HuH-7 (cell line): ENCODE measurements around the gene TMEM217.

Experiments
- DNase-seq: peaks from one replicate; pipeline ENCODE4 v3.0.0; 2011; ENCODE audit warnings: low spot score

TMEM217 gene

DNA sequence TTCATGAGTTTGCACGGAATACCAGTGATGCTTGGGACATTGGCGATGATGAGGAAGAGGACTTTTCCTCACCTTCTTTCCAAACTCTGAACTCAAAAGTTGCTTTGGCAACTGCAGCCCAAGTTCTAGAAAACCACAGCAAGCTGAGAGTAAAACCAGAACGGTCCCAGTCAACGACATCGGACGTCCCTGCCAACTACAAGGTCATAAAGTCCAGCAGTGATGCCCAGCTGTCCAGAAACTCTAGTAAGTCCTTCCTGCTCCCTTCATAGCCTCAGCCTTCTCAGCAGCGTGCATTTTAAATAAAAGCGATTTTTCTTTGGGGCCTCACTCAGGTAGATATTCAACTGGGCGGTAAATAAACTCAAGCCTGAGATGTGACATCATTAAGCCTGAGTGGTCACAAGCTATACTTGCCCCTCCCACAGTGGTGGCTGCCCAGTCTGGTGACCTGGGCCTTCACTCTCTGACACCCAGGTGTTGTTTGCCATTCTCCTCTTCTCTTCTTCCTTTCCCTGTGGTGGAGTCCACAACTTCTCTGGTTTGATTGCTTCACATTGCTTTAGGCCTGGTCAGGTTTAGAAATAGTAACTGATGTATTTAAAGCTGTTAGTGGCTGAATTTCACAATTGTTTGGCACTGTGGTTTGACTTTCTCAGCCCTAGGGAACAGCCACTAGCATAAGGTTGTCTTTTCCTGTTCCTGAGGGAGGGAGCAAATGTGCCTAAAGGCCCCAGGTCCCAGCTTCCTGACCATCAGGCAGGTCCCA lies 21.6 kb upstream of the TMEM217 start:
- no peak for DNase-seq

GRCh38 chr6:37277001-37277409 lies 19.1 kb upstream of the TMEM217 start:
- no peak for DNase-seq

DNA sequence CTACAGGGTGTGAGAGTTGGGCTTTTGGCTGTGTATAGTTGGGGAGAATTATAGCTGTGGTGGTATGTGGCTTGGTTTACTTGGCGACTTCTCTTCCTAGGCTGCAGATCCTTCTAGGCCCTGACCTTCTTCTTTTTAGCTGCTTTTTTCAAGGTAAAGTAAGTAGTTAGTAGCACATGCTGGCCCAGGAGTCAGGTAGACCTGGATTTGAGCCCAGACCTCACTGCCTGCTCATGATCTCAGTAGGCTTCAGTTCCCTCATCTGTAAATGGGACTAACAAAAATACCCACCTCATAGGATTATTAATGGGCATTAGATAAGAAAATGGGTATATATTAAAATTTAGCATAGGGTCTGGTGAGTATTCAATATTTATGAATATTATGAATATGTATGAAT lies 17.4 kb upstream of the TMEM217 start:
- DNase-seq = no peak

DNA sequence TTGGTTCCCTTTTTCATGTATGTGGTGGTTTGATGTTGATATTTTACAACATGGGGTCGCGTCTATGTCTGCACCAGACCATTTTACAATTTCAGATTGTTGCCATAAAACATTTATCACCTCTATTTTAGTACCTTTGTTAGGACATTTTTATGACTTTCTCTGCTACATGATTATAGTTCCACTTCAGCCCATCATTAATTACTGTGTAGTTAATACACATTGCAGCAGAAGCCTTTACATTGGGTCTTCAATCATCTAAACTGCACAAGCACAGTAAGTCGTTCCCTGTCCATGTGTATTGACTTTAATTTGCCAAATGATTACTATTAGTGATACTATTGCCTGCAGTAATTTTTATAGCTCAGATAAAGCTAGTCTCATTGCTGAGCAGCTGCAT lies 15.7 kb upstream of the TMEM217 start:
- no peak for DNase-seq

GRCh38 chr6:37272834-37273566 lies 15.1 kb upstream of the TMEM217 start:
- DNase-seq = no peak

- DNase-seq = no peak
Measured at GRCh38 chr6:37269105-37269504, 11.2 kb upstream of the TMEM217 start.

DNA sequence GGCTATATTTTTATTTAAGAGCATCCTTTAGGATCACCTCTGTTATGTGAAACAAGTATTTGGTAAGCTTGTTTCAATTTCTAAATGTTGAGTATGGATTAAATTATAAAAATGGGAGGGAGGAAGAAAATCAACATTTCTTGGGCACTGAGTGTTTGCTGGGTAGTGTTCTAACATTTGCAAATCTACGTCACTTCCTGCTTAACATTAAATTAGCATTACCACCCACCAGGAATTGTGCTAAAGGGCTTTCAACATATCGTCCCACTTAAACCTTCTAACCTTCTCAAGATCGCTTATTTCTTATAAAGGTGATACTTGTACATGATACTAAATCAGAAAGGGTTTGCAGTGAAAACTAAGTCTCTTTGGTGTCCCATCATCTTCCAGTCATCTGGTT lies 7.9 kb upstream of the TMEM217 start:
- no peak for DNase-seq

DNA sequence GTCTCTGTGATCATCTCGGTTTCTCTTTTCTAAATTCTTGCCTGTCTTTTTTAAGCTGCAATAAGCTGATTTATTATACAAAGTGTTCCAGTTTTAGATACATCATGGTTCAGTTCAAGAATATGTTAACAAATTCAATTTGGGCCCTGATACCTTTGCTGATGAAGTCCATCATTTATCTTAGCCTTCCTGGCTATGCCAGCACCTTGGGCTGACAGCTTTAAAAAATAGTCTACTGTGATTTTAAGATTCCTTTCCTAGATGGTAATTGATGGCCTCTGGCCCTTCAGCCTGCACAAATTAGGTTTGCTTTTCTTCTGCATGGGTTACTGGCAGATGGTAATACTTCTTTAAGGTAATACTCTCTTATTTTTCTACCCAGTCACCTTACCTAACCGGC lies 7.1 kb upstream of the TMEM217 start:
- no peak for DNase-seq

DNA sequence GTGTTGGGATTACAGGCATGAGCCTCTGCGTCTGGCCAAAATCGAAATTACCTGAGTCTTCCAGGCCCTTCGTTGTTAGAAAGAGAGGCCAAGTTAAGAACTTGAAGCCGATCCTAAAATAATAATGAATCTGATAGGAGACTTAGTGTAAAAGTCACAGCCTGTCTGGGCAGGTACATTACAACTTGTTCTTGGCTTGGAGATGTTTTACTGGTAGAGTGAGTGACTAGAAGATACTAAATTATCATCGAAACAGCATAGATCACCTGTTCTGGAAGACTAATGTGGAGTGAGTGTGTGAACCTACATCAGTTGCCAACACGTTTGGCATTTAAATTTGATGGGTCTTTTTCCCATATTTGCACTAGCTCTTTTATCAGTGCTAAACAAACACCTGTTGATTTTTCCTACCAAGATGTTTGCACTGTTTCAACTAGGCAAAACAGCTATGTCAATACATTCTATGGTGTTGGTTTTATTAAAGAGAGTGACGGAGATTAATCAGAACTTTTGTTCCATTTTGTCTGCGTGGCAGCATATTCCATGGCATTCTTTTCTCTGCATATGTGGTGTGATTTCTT lies 4.6 kb upstream of the TMEM217 start:
- DNase-seq = no peak

DNA sequence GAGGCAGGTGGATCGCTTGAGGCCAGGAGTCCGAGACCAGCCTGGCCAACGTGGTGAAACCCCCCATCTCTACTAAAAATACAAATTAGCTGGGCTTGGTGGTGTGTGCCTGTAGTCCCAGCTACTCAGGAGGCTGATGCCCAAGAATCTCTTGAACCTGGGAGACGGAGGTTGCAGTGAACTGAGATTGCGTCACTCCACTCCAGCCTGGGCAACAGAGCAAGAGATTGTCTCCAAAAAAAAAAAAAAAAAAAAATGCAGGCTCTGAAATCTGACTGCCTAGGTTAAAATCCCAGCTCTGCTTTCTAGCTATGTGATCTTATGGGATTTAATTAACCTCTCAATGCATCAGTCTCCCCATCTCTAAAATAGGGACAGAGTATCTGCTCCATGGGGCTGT lies 3.3 kb upstream of the TMEM217 start:
- no peak for DNase-seq

DNA sequence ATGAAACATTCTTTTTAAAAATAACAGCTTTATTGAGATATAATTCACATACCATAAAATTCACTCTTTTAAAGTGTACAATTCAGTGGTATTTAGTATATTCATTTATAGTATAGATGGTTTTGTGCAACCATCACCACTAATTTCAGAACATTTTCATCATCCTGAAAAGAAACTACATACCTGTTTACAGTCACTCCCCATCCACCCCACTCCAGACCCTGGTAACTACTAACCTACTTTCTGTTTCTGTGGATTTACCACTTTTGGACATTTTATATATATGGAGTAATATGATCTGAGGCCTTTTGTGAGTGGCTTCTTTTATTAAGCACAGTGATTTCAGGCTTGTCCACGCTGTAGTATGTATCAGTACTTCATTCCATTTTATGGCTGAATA lies 2.5 kb upstream of the TMEM217 start:
- DNase-seq = no peak

DNA sequence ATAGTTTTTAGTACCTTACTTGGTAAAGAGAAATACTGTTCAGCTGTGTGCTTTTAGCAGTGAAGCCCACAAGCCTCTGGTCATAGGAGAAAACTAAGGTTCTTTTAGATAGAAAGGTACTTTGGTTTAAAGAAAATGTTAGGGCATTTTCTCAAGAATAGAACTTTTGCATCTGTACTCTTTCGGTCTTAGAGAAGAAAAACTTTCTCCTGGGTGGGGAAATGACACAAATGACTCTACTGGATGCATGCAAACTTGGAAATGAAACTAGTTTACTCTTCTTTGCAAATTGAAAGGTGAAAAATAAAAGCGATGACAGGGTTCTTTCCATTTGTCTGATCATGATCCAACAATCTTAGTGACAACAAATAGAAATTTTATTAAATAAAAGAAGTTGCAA lies 2.1 kb upstream of the TMEM217 start:
- no peak for DNase-seq

DNA sequence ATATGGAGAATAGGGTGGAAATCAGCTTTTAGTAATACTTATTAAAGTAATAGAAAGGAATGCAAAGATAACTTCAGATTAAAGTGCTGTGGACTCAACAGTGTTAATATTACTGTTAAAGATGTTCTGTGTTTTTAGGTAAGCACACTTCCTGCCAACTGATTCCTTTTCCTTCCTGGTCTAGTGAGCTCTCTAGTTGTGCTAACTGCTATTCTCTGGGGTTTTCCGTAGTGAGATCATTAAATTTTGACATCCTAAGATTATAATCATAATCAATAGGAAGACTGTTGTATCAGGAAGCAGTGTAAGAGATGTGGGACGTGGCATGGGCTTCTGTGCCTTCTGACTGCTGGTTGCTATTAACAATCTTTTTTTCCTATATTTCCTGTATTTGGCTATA lies 1.2 kb upstream of the TMEM217 start:
- no peak for DNase-seq

- DNase-seq = no peak
Measured at GRCh38 chr6:37258405-37259105, 611 bp upstream of the TMEM217 start.

DNA sequence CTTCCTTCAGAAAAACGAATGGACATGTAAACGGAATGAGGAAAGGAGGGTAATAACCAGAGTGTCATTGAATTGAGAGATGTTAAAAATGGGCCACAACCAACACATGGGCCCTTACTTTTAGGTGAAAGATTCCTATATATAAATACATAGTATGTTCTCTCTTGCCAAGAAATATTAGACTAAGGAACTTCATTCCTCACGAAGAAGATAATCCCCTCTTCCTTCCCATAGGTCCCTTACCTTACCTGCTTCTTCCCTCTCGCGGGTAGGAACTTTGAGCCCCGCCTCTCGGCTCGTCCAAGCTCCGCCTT lies 667 bp downstream of the TMEM217 start:
- no peak for DNase-seq

- no peak for DNase-seq
Measured at GRCh38 chr6:37256692-37257319, 1.1 kb downstream of the TMEM217 start.

- no peak for DNase-seq
Measured at GRCh38 chr6:37254881-37255280, 3.1 kb downstream of the TMEM217 start.

DNA sequence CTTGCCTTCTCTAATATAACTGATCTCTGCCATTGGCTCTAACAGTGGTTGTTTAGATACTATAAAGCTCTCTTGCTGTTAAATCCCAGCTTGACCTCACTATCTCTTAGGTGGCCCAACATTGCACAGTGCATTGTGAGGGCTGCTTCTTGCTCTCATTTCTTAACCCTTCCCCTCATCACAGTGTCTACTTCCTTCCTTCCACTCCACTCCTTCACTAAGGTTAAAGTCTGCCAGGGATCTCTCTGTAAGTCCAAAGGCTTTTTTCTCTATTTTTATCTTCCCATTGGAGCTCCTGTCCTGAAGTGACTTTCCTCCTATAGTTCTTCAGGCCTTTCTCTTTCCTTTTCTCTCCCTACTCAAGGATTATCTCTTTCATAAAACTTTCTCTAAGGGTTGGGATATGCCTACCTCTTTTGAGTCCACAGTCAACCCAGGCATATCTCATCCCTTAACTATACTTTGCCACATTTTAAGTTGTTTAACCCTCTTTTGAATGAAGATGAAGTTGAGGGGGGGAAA lies 4.4 kb downstream of the TMEM217 start:
- DNase-seq = no peak

GRCh38 chr6:37251211-37251780 lies 6.6 kb downstream of the TMEM217 start:
- DNase-seq = no peak

DNA sequence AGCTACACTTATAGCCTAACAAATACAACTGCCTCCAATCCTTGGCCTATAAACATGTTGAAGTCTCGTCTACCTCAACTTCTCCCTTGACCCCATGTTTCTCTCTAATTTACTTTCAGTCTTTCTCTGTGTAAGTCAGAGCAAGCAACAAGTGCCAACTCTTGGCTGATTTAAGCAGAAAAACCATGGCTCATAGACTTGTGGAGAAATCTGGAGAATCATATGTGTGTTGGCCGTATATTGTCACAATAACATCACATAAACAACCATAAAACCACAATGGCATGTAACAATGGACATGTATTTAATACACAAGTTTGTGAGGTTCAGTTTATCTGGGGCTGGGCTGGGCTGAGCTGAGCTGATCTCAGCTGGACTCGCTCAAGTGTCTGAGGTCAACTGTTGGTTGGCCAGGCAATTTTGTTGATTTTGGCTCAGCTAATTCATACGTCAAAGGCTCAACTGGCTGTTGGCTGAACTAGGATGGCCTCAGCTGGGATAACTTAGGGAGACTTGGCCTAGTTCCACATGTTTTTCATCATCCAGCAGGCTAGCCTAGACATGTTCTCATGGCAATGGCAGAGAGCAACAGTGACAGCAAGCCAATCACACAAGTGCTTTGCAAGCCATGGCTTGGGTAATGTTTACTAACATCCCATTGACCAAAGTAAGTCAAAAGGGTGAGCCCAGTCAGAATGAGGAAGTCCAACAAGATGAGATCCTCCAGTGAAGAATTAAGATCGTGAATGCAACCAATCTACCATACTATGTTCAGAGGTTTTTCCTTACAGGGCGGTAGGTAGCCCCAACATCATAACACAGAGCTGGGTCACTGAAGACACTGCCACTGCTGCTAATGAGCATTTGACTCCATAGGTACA lies 13.3 kb downstream of the TMEM217 start:
- no peak for DNase-seq

DNA sequence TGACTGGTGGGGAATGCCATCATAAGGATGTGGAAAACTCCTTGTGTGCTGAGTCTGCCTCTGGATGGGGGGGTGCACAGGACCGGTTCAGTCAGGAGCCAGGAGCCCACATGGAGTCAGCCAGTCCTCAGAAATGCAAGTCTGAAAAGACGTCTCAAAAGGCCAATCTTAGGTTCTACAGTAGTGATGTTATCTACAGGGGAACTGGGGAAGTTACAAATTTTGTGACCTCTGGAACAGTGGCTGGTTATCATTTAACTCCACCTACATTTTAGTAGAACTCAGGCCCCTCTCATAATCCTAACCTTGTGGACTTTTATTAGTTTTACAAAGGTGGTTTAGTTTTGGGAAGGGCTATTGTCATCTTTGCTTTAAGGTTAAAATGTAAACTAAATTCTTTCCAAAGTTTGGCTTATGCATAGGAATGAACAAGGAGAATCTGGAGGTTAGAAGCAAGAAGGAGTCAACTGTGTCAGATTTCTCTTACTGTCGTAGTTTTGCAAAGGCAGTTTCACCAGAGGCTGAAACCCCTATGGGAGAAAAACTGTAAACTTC lies 14.1 kb downstream of the TMEM217 start:
- DNase-seq = no peak
